Caco-2 (cell line): ENCODE data around the gene ZNF552. TPM values are rescaled to one million over a fixed set of nuclear protein-coding genes. Genes with fewer than 3 reads are reported as not detected.
"Not testable (repeated sequence)": the region's sequence is repeated elsewhere in the genome, so short reads cannot be mapped to it uniquely, and the experiment has no call there.

Experiments used
- BruUV-seq: library from RNA; stranded (reverse); fragments of 400-500 nt; replicated peaks from 2 replicates; lab custom pipeline; 2021; lab: Mats Ljungman, UMichigan
- CTCF ChIA-PET: fragments of 300-600 bp; sonication (Branson Sonifier 250); formaldehyde crosslinking; loops from one replicate; lab custom pipeline; 2022; ENCODE audit warnings: antibody characterized with exemption; lab: Charles Lee
- POLR2A ChIA-PET: fragments of 300-600 bp; sonication (Branson Sonifier 250); formaldehyde crosslinking; loops from one replicate; lab custom pipeline; 2022; ENCODE audit warnings: antibody characterized with exemption; lab: Charles Lee
- DNase-seq, 2 experiments: peaks; one replicate each; pipeline versions ENCODE4 v3.0.0 to v3.0.0-alpha.2; 2020 to 2022
- H3K27me3 ChIP-seq: replicated peaks from 2 replicates; pipeline ENCODE4 v1.6.0; 2011; ENCODE audit warnings: low read length; ENCODE audit not compliant: control insufficient read depth, insufficient read depth
- H3K36me3 ChIP-seq: 2 replicates; pipeline ENCODE4 v1.5.1; 2011; ENCODE audit warnings: low read length; ENCODE audit not compliant: control insufficient read depth, insufficient read depth
- H3K4me1 ChIP-seq: fragments of 250-450 bp; sonication (Bioruptor Pico); 2 replicates; pipeline ENCODE4 v1.5.1; 2020; ENCODE audit warnings: mild to moderate bottlenecking
- H3K4me3 ChIP-seq: 2 replicates; pipeline ENCODE4 v1.5.1; 2011; ENCODE audit warnings: low read depth, mild to moderate bottlenecking, control low read depth, low read length
- H3K9me3 ChIP-seq: fragments of 250-450 bp; sonication (Bioruptor Pico); 2 replicates; pipeline ENCODE4 v1.5.1; 2020; ENCODE audit warnings: mild to moderate bottlenecking, moderate library complexity
- H3K27ac Mint-ChIP-seq: one replicate; pipeline ENCODE4 v1.8.0; 2022; ENCODE audit warnings: mixed read lengths; ENCODE audit not compliant: unreplicated experiment
- H3K27me3 Mint-ChIP-seq: one replicate; pipeline ENCODE4 v1.8.0; 2022; ENCODE audit warnings: mixed read lengths; ENCODE audit not compliant: insufficient read depth, unreplicated experiment
- H3K36me3 Mint-ChIP-seq: one replicate; pipeline ENCODE4 v1.8.0; 2022; ENCODE audit warnings: mild to moderate bottlenecking, mixed read lengths; ENCODE audit not compliant: insufficient read depth, unreplicated experiment
- H3K4me1 Mint-ChIP-seq: one replicate; pipeline ENCODE4 v1.8.0; 2022; ENCODE audit warnings: low read depth, mixed read lengths; ENCODE audit not compliant: unreplicated experiment
- H3K4me3 Mint-ChIP-seq: one replicate; pipeline ENCODE4 v1.8.0; 2022; ENCODE audit warnings: mild to moderate bottlenecking, moderate library complexity, mixed read lengths; ENCODE audit not compliant: unreplicated experiment
- H3K9me3 Mint-ChIP-seq: one replicate; pipeline ENCODE4 v1.8.0; 2022; ENCODE audit warnings: mixed read lengths; ENCODE audit not compliant: unreplicated experiment
- intact Hi-C: fragments of 100-400 bp; cut with micrococcal nuclease; formaldehyde crosslinking; loops from one replicate; pipeline ENCODE4 v1.10.0; 2022; ENCODE audit not compliant: unreplicated experiment
- total RNA-seq: library from RNA; stranded (reverse); gene quantifications from 2 replicates; pipeline ENCODE4 v1.2.3, GENCODE V29; 2022
- TF ChIP-seq, protein P1 (sequence below), 2 experiments: fragments of 200-600 bp in 1 of 2; IDR thresholded peaks; 1 replicate in 1 of 2; 2 replicates in 1 of 2; pipeline versions ENCODE4 v1.5.1 to v1.8.0; 2011 to 2022; ENCODE audit warnings: antibody characterized with exemption in 1 of 2, control low read depth in 1 of 2, inconsistent platforms in 1 of 2, low read depth in 1 of 2, low read length in 1 of 2, mild to moderate bottlenecking in 1 of 2, moderate library complexity in 1 of 2; ENCODE audit not compliant: insufficient read depth in 1 of 2, severe bottlenecking in 1 of 2, unreplicated experiment in 1 of 2

Gene ZNF552
- total RNA-seq, 1 experiment from 2014 or later, result 48.2 TPM

DNA sequence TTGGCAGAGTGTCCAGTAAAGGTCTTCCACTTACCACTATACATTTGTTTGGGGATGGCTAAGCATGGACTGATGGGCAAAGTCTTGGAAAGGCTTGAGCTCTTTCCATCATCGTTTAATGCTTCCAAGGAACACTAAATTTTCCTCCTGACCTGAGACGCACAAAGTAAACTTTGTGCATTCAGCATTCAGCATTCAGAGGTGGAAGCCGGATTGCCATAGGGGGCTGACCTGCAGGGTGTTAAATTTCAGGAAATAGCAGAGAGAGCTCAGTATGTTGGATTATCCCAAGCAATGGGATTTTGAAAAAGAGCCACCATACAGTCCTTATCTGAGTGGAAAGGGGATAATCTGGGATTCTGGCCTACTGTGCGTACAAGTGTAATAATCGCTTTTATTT, 14.0 kb downstream of the ZNF552 start:
- ChIA-PET CTCF (no interaction called here), POLR2A (no interaction called here)
- Histone ChIP-seq H3K9me3 (no peaks in the 10 kb centered on the region), H3K36me3 (no peaks in the 10 kb centered on the region; the same call in 1 of the 2 replicates), H3K4me3 (no peak overlapping the region), H3K4me1 (peaks cover 16% of the 10 kb centered on the region), H3K27me3 (no peaks in the 10 kb centered on the region)
- H3K27me3 Mint-ChIP-seq, result no peaks in the 10 kb centered on the region
- no peak for DNase-seq
- H3K9me3 Mint-ChIP-seq, result no peaks in the 10 kb centered on the region
- H3K4me3 Mint-ChIP-seq, result no peak overlapping the region
- intact Hi-C loops, result no loop called here
- BruUV-seq, result no TSS peak
- TF ChIP-seq, protein P1, sequence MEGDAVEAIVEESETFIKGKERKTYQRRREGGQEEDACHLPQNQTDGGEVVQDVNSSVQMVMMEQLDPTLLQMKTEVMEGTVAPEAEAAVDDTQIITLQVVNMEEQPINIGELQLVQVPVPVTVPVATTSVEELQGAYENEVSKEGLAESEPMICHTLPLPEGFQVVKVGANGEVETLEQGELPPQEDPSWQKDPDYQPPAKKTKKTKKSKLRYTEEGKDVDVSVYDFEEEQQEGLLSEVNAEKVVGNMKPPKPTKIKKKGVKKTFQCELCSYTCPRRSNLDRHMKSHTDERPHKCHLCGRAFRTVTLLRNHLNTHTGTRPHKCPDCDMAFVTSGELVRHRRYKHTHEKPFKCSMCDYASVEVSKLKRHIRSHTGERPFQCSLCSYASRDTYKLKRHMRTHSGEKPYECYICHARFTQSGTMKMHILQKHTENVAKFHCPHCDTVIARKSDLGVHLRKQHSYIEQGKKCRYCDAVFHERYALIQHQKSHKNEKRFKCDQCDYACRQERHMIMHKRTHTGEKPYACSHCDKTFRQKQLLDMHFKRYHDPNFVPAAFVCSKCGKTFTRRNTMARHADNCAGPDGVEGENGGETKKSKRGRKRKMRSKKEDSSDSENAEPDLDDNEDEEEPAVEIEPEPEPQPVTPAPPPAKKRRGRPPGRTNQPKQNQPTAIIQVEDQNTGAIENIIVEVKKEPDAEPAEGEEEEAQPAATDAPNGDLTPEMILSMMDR (IDR thresholded peaks at IDR 0.05; ENCODE audit: insufficient read depth in 1 of 2, low read depth in 1 of 2, low read length in 1 of 2, severe bottlenecking in 1 of 2, unreplicated experiment in 1 of 2), result no peak
- peaks cover 65% of the 10 kb centered on the region for H3K36me3 Mint-ChIP-seq
- H3K27ac Mint-ChIP-seq, result no peak overlapping the region
- peaks cover 19% of the 10 kb centered on the region for H3K4me1 Mint-ChIP-seq

DNA sequence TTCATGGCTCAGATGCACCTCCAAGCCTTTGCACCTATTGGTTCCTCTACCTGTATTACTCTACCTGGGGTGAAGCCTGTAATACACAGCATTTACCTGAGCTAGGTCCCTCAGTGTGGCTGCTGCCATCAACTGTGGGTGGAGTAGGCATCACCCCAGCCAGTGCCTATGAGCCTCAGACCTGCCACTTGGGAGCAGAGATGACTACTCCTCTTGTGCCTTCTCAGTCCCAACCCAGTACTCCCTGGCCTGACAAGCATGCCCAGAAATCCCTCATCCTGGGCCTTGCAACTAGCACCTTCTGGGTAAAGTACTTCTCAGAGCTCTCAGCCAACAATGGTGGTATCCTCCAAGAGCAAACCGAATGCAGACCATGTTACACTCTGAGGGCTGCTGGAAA, 18.1 kb downstream of the ZNF552 start:
- H3K4me1 Mint-ChIP-seq, DNase-seq, H3K36me3 ChIP-seq, H3K4me3 ChIP-seq, H3K27me3 Mint-ChIP-seq, H3K9me3 Mint-ChIP-seq, H3K4me3 Mint-ChIP-seq, H3K4me1 ChIP-seq, H3K27ac Mint-ChIP-seq, intact Hi-C loops, POLR2A ChIA-PET, H3K9me3 ChIP-seq, BruUV-seq, CTCF ChIA-PET, H3K27me3 ChIP-seq: not testable (repeated sequence)
- peaks cover 43% of the 10 kb centered on the region for H3K36me3 Mint-ChIP-seq

DNA sequence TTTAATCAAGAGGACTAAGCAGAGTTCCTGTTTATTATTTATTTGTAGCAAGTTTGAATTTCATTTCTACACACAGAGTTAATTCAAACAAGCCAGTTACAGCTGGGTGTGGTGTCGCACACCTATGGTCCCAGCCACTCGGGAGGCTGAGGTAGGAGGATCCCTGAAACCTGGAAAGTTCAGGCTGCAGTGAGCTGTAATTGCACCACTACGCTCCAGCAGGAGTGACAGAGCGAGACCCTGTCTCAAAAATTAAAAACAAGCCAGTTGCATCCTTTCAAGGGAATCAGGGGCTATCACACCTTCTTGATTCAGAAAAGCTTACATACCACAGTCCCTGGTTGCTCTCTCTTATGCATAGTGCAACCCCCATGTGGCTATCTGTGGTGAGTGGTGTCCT, 25.4 kb downstream of the ZNF552 start:
- TF ChIP-seq, protein P1 (IDR thresholded peaks at IDR 0.05; ENCODE audit: insufficient read depth in 1 of 2, low read depth in 1 of 2, low read length in 1 of 2, severe bottlenecking in 1 of 2, unreplicated experiment in 1 of 2), result no peak
- intact Hi-C loops, result no loop called here
- BruUV-seq, result no TSS peak
- no peaks in the 10 kb centered on the region for H3K9me3 ChIP-seq
- no peak overlapping the region for H3K4me3 ChIP-seq
- ChIA-PET CTCF (no interaction called here), POLR2A (no interaction called here)
- peaks cover 35% of the 10 kb centered on the region for H3K36me3 Mint-ChIP-seq
- H3K27me3 ChIP-seq, result no peaks in the 10 kb centered on the region
- DNase-seq, result no peak
- no peaks in the 10 kb centered on the region; the same call in 1 of the 2 replicates for H3K36me3 ChIP-seq
- H3K4me1 Mint-ChIP-seq, result no peaks in the 10 kb centered on the region
- H3K4me3 Mint-ChIP-seq, result no peak overlapping the region
- H3K27me3 Mint-ChIP-seq, result no peaks in the 10 kb centered on the region
- no peak overlapping the region for H3K27ac Mint-ChIP-seq
- no peaks in the 10 kb centered on the region for H3K9me3 Mint-ChIP-seq
- no peaks in the 10 kb centered on the region for H3K4me1 ChIP-seq
